HepG2 (cell line): ENCODE results near the gene PIGN. TPM values are rescaled to one million over a fixed set of nuclear protein-coding genes. Genes with fewer than 3 reads are reported as not detected.

Experiments
- ARNT2 ChIP-seq: sonication (generic); formaldehyde crosslinking; IDR thresholded peaks from 2 replicates; pipeline ENCODE4 v1.8.0; 2022; ENCODE audit warnings: mild to moderate bottlenecking, low read depth, missing genetic modification reagents, moderate library complexity
- CC2D1A ChIP-seq: sonication (generic); formaldehyde crosslinking; IDR thresholded peaks from 2 replicates; pipeline ENCODE4 v1.8.1; 2023; ENCODE audit warnings: mild to moderate bottlenecking, missing genetic modification reagents
- KAT2B ChIP-seq: fragments of 150-350 bp; IDR thresholded peaks from 2 replicates; pipeline ENCODE4 v1.6.1; 2014; ENCODE audit warnings: low read depth, low read length, borderline replicate concordance
- NRL ChIP-seq: sonication (generic); formaldehyde crosslinking; IDR thresholded peaks from 2 replicates; pipeline ENCODE4 v1.5.0; 2020; ENCODE audit warnings: missing genetic modification reagents, mild to moderate bottlenecking, moderate library complexity, borderline replicate concordance
- PHF5A ChIP-seq: IDR thresholded peaks from one replicate; pipeline ENCODE4 v1.6.1; 2018; ENCODE audit warnings: low read depth, missing genetic modification reagents; ENCODE audit not compliant: unreplicated experiment
- POLR2AphosphoS2 ChIP-seq: IDR thresholded peaks from 2 replicates; pipeline ENCODE4 v1.6.1; 2011; ENCODE audit warnings: low read depth, low read length, improper control_type of control experiment
- POLR2G ChIP-seq: fragments of 200-400 bp; formaldehyde crosslinking; IDR thresholded peaks from 2 replicates; pipeline ENCODE4 v1.6.1; 2018; ENCODE audit warnings: mild to moderate bottlenecking, low read depth, low read length, moderate library complexity
- SNAPC2 ChIP-seq: sonication (generic); formaldehyde crosslinking; IDR thresholded peaks from 2 replicates; pipeline ENCODE4 v1.8.1; 2022; ENCODE audit warnings: mild to moderate bottlenecking, missing genetic modification reagents
- SOX5 ChIP-seq: IDR thresholded peaks from 2 replicates; pipeline ENCODE4 v1.6.1; 2016; ENCODE audit warnings: borderline replicate concordance
- TBX2 ChIP-seq: sonication (generic); formaldehyde crosslinking; IDR thresholded peaks from 2 replicates; pipeline ENCODE4 v1.5.0; 2020; ENCODE audit warnings: missing genetic modification reagents, mild to moderate bottlenecking, borderline replicate concordance
- TBX3 ChIP-seq: fragments of 450-650 bp; IDR thresholded peaks from 2 replicates; pipeline ENCODE4 v1.6.1; 2017; ENCODE audit warnings: antibody characterized with exemption, mild to moderate bottlenecking, inconsistent platforms, borderline replicate concordance
- TCF7 ChIP-seq: sonication (generic); IDR thresholded peaks from 2 replicates; pipeline ENCODE4 v1.6.1; 2016; ENCODE audit warnings: antibody characterized with exemption, low read depth
- TGIF2 ChIP-seq: IDR thresholded peaks from 2 replicates; pipeline ENCODE4 v1.6.1; 2016; ENCODE audit warnings: control low read depth, missing compliant biosample characterization
- THYN1 ChIP-seq: sonication (generic); formaldehyde crosslinking; IDR thresholded peaks from 2 replicates; pipeline ENCODE4 v1.8.1; 2023; ENCODE audit warnings: low read depth, mild to moderate bottlenecking, moderate library complexity, missing genetic modification reagents, borderline replicate concordance
- ZFP36L1 ChIP-seq: sonication (generic); formaldehyde crosslinking; IDR thresholded peaks from 2 replicates; pipeline ENCODE4 v1.8.0; 2022; ENCODE audit warnings: mild to moderate bottlenecking, missing genetic modification reagents, moderate library complexity
- ZKSCAN5 ChIP-seq: sonication (generic); formaldehyde crosslinking; IDR thresholded peaks from 2 replicates; pipeline ENCODE4 v1.5.1; 2020; ENCODE audit warnings: mild to moderate bottlenecking, missing genetic modification reagents
- ZNF335 ChIP-seq: sonication (generic); formaldehyde crosslinking; IDR thresholded peaks from 2 replicates; pipeline ENCODE4 v1.4.0; 2020; ENCODE audit warnings: missing genetic modification reagents
- ZNF598 ChIP-seq: sonication (generic); formaldehyde crosslinking; IDR thresholded peaks from 2 replicates; pipeline ENCODE4 v1.5.1; 2020; ENCODE audit warnings: mild to moderate bottlenecking, missing genetic modification reagents, borderline replicate concordance
- ZNF629 ChIP-seq: sonication (generic); formaldehyde crosslinking; conservative IDR thresholded peaks from 2 replicates; pipeline ENCODE4 v1.5.0; 2020; ENCODE audit warnings: missing genetic modification reagents
- ZNF83 ChIP-seq: sonication (generic); formaldehyde crosslinking; IDR thresholded peaks from 2 replicates; pipeline ENCODE4 v1.4.0; 2020; ENCODE audit warnings: missing genetic modification reagents, mild to moderate bottlenecking, borderline replicate concordance
- polyA plus RNA-seq, 8 experiments: library from polyadenylated mRNA; depleted of rRNA in 3 of 8; stranded (reverse) in 7 of 8; unstranded in 1 of 8; fragments of >200 nt; fragmentation: Illumina TruSeq in 4 of 8; extraction: Trizol in 4 of 8; gene quantifications; 2 replicates each; pipeline versions ENCODE4 v1.2.1 to v1.2.3, GENCODE V29; 2011 to 2016; ENCODE audit warnings: low read depth in 4 of 8, missing spikeins in 1 of 8, mixed read lengths in 1 of 8; ENCODE audit not compliant: insufficient read depth in 1 of 8
- total RNA-seq, 5 experiments: library from RNA; depleted of rRNA; stranded (reverse); fragments of >200 nt; fragmentation: Illumina TruSeq; extraction: Trizol; gene quantifications; 2 replicates each; pipeline ENCODE4 v1.2.3, GENCODE V29; 2016; ENCODE audit warnings: low read depth in 1 of 5
- TF ChIP-seq, protein P1 (sequence below): sonication (generic); formaldehyde crosslinking; IDR thresholded peaks from 2 replicates; pipeline ENCODE4 v1.4.0; 2020; ENCODE audit warnings: low read depth, mild to moderate bottlenecking, missing genetic modification reagents
- TF ChIP-seq, protein P2 (sequence below): sonication (generic); formaldehyde crosslinking; IDR thresholded peaks from 2 replicates; pipeline ENCODE4 v1.4.0; 2020; ENCODE audit warnings: mild to moderate bottlenecking, missing genetic modification reagents, borderline replicate concordance
- TF ChIP-seq, protein P3 (sequence below): sonication (generic); formaldehyde crosslinking; IDR thresholded peaks from 2 replicates; pipeline ENCODE4 v1.5.1; 2020; ENCODE audit warnings: mild to moderate bottlenecking, missing genetic modification reagents

Gene PIGN
- total and polyA plus RNA-seq, 2 of the 13 experiments (the other 11 are each of a cell fraction or from before 2014, with no cell fraction given) = 15.5 to 33.6 TPM

DNA sequence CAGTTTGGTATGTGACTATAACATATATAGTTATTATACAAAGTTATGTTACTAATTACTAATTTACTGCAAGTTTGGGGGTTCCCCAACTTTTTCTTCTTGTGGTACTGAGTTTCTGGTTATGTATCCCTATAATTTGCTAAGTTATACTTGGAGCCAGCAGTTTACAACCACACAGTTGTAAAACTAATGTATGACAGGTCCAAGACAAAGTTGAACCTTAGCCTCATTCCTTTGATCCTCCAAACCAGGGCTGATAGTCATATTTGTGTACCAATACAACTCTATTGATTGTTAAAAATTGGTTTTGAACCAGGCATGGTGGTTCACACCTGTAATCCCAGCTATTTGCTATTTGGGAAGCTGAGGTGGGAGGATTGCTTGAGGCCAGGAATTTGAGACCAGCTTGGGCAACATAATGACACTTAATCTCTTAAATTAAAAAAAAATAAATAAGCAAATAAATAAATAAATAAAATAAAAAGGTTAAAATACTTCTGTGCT is 24.5 kb upstream of the PIGN start (continued):
- no peak for TF ChIP-seq ARNT2 (CRISPR knock-in tag)
- no peak for TF ChIP-seq SOX5 (CRISPR knock-in tag)
- no peak for TF ChIP-seq NRL (CRISPR knock-in tag)
- TF ChIP-seq, protein P1, sequence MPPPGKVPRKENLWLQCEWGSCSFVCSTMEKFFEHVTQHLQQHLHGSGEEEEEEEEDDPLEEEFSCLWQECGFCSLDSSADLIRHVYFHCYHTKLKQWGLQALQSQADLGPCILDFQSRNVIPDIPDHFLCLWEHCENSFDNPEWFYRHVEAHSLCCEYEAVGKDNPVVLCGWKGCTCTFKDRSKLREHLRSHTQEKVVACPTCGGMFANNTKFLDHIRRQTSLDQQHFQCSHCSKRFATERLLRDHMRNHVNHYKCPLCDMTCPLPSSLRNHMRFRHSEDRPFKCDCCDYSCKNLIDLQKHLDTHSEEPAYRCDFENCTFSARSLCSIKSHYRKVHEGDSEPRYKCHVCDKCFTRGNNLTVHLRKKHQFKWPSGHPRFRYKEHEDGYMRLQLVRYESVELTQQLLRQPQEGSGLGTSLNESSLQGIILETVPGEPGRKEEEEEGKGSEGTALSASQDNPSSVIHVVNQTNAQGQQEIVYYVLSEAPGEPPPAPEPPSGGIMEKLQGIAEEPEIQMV (CRISPR knock-in tag) = no peak
- no peak for TF ChIP-seq ZNF83 (CRISPR knock-in tag)
- no peak for TF ChIP-seq CC2D1A (CRISPR knock-in tag)
- no peak for TF ChIP-seq ZFP36L1 (CRISPR knock-in tag)
- no peak for TF ChIP-seq ZNF598 (CRISPR knock-in tag)
- TF ChIP-seq ZNF335 (CRISPR knock-in tag) = no peak
- no peak for TF ChIP-seq SNAPC2 (CRISPR knock-in tag)
- TF ChIP-seq POLR2G = no peak
- TF ChIP-seq TCF7 = peak; percentile 54
- no peak for TF ChIP-seq ZKSCAN5
- no peak for TF ChIP-seq TGIF2 (CRISPR knock-in tag)
- no peak for TF ChIP-seq KAT2B
- TF ChIP-seq, protein P2, sequence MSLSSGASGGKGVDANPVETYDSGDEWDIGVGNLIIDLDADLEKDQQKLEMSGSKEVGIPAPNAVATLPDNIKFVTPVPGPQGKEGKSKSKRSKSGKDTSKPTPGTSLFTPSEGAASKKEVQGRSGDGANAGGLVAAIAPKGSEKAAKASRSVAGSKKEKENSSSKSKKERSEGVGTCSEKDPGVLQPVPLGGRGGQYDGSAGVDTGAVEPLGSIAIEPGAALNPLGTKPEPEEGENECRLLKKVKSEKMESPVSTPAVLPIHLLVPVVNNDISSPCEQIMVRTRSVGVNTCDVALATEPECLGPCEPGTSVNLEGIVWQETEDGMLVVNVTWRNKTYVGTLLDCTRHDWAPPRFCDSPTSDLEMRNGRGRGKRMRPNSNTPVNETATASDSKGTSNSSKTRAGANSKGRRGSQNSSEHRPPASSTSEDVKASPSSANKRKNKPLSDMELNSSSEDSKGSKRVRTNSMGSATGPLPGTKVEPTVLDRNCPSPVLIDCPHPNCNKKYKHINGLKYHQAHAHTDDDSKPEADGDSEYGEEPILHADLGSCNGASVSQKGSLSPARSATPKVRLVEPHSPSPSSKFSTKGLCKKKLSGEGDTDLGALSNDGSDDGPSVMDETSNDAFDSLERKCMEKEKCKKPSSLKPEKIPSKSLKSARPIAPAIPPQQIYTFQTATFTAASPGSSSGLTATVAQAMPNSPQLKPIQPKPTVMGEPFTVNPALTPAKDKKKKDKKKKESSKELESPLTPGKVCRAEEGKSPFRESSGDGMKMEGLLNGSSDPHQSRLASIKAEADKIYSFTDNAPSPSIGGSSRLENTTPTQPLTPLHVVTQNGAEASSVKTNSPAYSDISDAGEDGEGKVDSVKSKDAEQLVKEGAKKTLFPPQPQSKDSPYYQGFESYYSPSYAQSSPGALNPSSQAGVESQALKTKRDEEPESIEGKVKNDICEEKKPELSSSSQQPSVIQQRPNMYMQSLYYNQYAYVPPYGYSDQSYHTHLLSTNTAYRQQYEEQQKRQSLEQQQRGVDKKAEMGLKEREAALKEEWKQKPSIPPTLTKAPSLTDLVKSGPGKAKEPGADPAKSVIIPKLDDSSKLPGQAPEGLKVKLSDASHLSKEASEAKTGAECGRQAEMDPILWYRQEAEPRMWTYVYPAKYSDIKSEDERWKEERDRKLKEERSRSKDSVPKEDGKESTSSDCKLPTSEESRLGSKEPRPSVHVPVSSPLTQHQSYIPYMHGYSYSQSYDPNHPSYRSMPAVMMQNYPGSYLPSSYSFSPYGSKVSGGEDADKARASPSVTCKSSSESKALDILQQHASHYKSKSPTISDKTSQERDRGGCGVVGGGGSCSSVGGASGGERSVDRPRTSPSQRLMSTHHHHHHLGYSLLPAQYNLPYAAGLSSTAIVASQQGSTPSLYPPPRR (CRISPR knock-in tag) = no peak
- TF ChIP-seq PHF5A = no peak
- no peak for TF ChIP-seq ZNF629 (CRISPR knock-in tag)
- TF ChIP-seq, protein P3, sequence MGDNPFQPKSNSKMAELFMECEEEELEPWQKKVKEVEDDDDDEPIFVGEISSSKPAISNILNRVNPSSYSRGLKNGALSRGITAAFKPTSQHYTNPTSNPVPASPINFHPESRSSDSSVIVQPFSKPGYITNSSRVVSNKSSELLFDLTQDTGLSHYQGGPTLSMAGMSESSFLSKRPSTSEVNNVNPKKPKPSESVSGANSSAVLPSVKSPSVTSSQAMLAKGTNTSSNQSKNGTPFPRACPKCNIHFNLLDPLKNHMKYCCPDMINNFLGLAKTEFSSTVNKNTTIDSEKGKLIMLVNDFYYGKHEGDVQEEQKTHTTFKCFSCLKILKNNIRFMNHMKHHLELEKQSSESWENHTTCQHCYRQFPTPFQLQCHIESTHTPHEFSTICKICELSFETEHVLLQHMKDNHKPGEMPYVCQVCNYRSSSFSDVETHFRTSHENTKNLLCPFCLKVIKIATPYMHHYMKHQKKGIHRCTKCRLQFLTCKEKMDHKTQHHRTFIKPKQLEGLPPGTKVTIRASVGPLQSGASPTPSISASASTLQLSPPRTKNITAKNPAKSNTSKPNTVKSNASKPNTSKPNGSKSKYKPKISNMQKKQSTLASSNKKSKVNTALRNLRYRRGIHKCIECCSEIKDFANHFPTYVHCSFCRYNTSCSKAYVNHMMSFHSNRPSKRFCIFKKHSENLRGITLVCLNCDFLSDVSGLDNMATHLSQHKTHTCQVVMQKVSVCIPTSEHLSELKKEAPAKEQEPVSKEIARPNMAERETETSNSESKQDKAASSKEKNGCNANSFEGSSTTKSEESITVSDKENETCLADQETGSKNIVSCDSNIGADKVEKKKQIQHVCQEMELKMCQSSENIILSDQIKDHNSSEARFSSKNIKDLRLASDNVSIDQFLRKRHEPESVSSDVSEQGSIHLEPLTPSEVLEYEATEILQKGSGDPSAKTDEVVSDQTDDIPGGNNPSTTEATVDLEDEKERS = no peak
- no peak for TF ChIP-seq TBX2 (CRISPR knock-in tag)
- peak; percentile 63; the same call in 1 of the 2 replicates for TF ChIP-seq TBX3
- TF ChIP-seq POLR2AphosphoS2 = no peak
- TF ChIP-seq THYN1 (CRISPR knock-in tag) = no peak
